T-cell (primary cell): ENCODE data around the gene WDR43. TPM values are rescaled to one million over a fixed set of nuclear protein-coding genes. Genes with fewer than 3 reads are reported as not detected.

Experiments
- ATAC-seq, 4 experiments: fragments of 200-7000 bp in 3 of 4; fragments of 150-1000 bp in 1 of 4; cut with Tn5 transposase; replicated peaks in 1 of 4; 1 replicate in 3 of 4; 2 replicates in 1 of 4; pipeline ENCODE4 v1.10.0; 2021; ENCODE audit warnings: moderate library complexity in 3 of 4, mild to moderate bottlenecking in 2 of 4, moderate number of reproducible peaks in 1 of 4
- CTCF ChIA-PET, 2 donors: fragments of 300-600 bp; sonication (Branson Sonifier 250); formaldehyde crosslinking; loops; one replicate each; lab custom pipeline; 2022; ENCODE audit warnings: antibody characterized with exemption in 2 of 2; lab: Charles Lee
- POLR2A ChIA-PET, 2 donors: fragments of 300-600 bp; sonication (Branson Sonifier 250); formaldehyde crosslinking; loops; one replicate each; lab custom pipeline; 2022; ENCODE audit warnings: antibody characterized with exemption in 2 of 2; lab: Charles Lee
- DNase-seq, 35 experiments: peaks; one replicate each; pipeline versions ENCODE4 v3.0.0 to v3.0.0-alpha.2; 2013 to 2023
- H3K27ac ChIP-seq: one replicate; pipeline ENCODE4 v1.5.1; 2013; ENCODE audit warnings: low read length
- H3K27me3 ChIP-seq, 2 experiments: replicated peaks in 1 of 2; 1 replicate in 1 of 2; 2 replicates in 1 of 2; pipeline versions ENCODE4 v1.6.1 to v1.7.0; 2013; ENCODE audit warnings: low read length in 1 of 2, mixed read lengths in 1 of 2; ENCODE audit not compliant: control insufficient read depth in 2 of 2, insufficient read depth in 2 of 2; ENCODE audit errors: extremely low read depth in 1 of 2
- H3K36me3 ChIP-seq, 2 donors: 1 replicate in 1 of 2; 2 replicates in 1 of 2; pipeline versions ENCODE4 v1.6.1 to v1.7.0; 2013; ENCODE audit warnings: low read length in 1 of 2; ENCODE audit not compliant: control insufficient read depth in 2 of 2, insufficient read depth in 1 of 2; ENCODE audit errors: extremely low read depth in 1 of 2
- H3K4me1 ChIP-seq, 2 experiments: 1 replicate in 1 of 2; 2 replicates in 1 of 2; pipeline versions ENCODE4 v1.6.1 to v1.7.0; 2013; ENCODE audit warnings: low read length in 2 of 2, mixed read lengths in 1 of 2; ENCODE audit not compliant: insufficient read depth in 2 of 2, control insufficient read depth in 1 of 2; ENCODE audit errors: extremely low read depth in 1 of 2
- H3K4me3 ChIP-seq, 2 donors: 1 replicate in 1 of 2; 2 replicates in 1 of 2; pipeline versions ENCODE4 v1.5.1 to v1.7.0; 2013; ENCODE audit warnings: mild to moderate bottlenecking in 2 of 2, low read length in 1 of 2, moderate library complexity in 1 of 2; ENCODE audit not compliant: control insufficient read depth in 1 of 2; ENCODE audit errors: extremely low read depth in 1 of 2
- H3K9me3 ChIP-seq: 2 replicates; pipeline ENCODE4 v1.7.0; 2013
- H3K27ac Mint-ChIP-seq, 2 donors: one replicate each; pipeline ENCODE4 v1.8.0; 2020 to 2021; ENCODE audit warnings: mild to moderate bottlenecking in 2 of 2, mixed read lengths in 2 of 2
- H3K27me3 Mint-ChIP-seq, 2 donors: one replicate each; pipeline ENCODE4 v1.8.0; 2021 to 2022; ENCODE audit warnings: mixed read lengths in 2 of 2
- H3K36me3 Mint-ChIP-seq: one replicate; pipeline ENCODE4 v1.8.0; 2021; ENCODE audit warnings: mixed read lengths
- H3K4me1 Mint-ChIP-seq, 3 donors: one replicate each; pipeline ENCODE4 v1.8.0; 2020 to 2022; ENCODE audit warnings: mixed read lengths in 3 of 3, mild to moderate bottlenecking in 1 of 3
- H3K4me3 Mint-ChIP-seq, 3 donors: one replicate each; pipeline ENCODE4 v1.8.0; 2020 to 2022; ENCODE audit warnings: mild to moderate bottlenecking in 3 of 3, mixed read lengths in 3 of 3, moderate library complexity in 3 of 3
- H3K9me3 Mint-ChIP-seq, 3 donors: one replicate each; pipeline ENCODE4 v1.8.0; 2020 to 2022; ENCODE audit warnings: mixed read lengths in 3 of 3
- WGBS: methylation state at CpG from one replicate; pipeline ENCODE4 v1.1.5; 2013; ENCODE audit warnings: missing lambda C conversion rate; ENCODE audit not compliant: insufficient coverage; 5-methylcytosine and 5-hydroxymethylcytosine counted together
- total RNA-seq, 35 experiments: library from RNA in 6 of 35; stranded (reverse) in 6 of 35; fragments of 120-200 nt in 1 of 35; gene quantifications; one replicate each; pipeline versions ENCODE4 v1.2.1 to v1.2.4 and lab custom pipeline; 2013 to 2026

WDR43 gene
- total RNA-seq, 5 donors from 2014 or later (not counting 1 experiment from before 2014, with no cell fraction given): 58.0 to 68.4 (median 62.9) TPM

- Mint-ChIP-seq H3K27ac (peak overlapping the region; percentile 12 to 36), H3K9me3 (no peaks in the 10 kb centered on the region), H3K27me3 (peaks cover 0 to 6% of the 10 kb centered on the region in 2 donors), H3K36me3 (no peaks in the 10 kb centered on the region), H3K4me1 (peaks cover 7 to 13% (median 11%) of the 10 kb centered on the region in 3 donors), H3K4me3 (peak overlapping the region in 2 of 3 donors; percentile 67 to 75)
- 100% methylated on average over 4 of the region's 15 CpGs for WGBS
- no peak overlapping the region for H3K27ac ChIP-seq
- DNase-seq: peak in 5 of 35 experiments; percentile 6 to 33 (median 22)
- no peak overlapping the region for H3K4me3 ChIP-seq
- POLR2A ChIA-PET: no interaction called here
- peaks cover 0 to 6% of the 10 kb centered on the region in 2 experiments for H3K4me1 ChIP-seq
- CTCF ChIA-PET: interaction anchor here (0.5 to 1.7 kb wide), 6 partner anchors 45 to 239 kb away, joined by 3 to 9 read pairs (median 4); no protein-coding TSS in a partner anchor
- ATAC-seq: peak in 1 of 4 experiments; percentile 23
- no peaks in the 10 kb centered on the region for H3K36me3 ChIP-seq
- H3K9me3 ChIP-seq: no peaks in the 10 kb centered on the region
- H3K27me3 ChIP-seq: peaks cover 0 to 9% of the 10 kb centered on the region in 2 experiments
Observed at GRCh38 chr2:28956890-28957289, 62.4 kb downstream of the WDR43 start.

GRCh38 chr2:28958689-28959088 is 64.2 kb downstream of the WDR43 start:
- DNase-seq (peak in 23 of 35 experiments; percentile 3 to 76 (median 18)), ATAC-seq (peak; percentile 52 to 75 (median 60))
- H3K27me3 ChIP-seq: peaks cover 0 to 9% of the 10 kb centered on the region in 2 experiments
- Mint-ChIP-seq H3K27ac (no peak overlapping the region), H3K27me3 (peaks cover 0 to 6% of the 10 kb centered on the region in 2 donors), H3K36me3 (no peaks in the 10 kb centered on the region), H3K9me3 (no peaks in the 10 kb centered on the region), H3K4me3 (no peak overlapping the region), H3K4me1 (peaks cover 7 to 13% (median 11%) of the 10 kb centered on the region in 3 donors)
- H3K4me3 ChIP-seq: no peak overlapping the region
- WGBS: 20% methylated on average over 5 of the region's 9 CpGs
- H3K4me1 ChIP-seq: peaks cover 0 to 6% of the 10 kb centered on the region in 2 experiments
- H3K9me3 ChIP-seq: no peaks in the 10 kb centered on the region
- H3K27ac ChIP-seq: no peak overlapping the region
- H3K36me3 ChIP-seq: no peaks in the 10 kb centered on the region
- CTCF ChIA-PET: interaction anchor here (0.7 to 1.8 kb wide), 10 partner anchors 52 to 1744 kb away, joined by 3 to 7 read pairs (median 3); no protein-coding TSS in a partner anchor
- POLR2A ChIA-PET: interaction anchor here in 1 of 2 donors (0.7 kb wide), 1 partner anchor 160 kb away, joined by 6 read pairs; no protein-coding TSS in a partner anchor

- Mint-ChIP-seq H3K27ac (no peak overlapping the region), H3K36me3 (no peaks in the 10 kb centered on the region), H3K9me3 (no peaks in the 10 kb centered on the region), H3K4me3 (no peak overlapping the region), H3K4me1 (peaks cover 7 to 13% (median 11%) of the 10 kb centered on the region in 3 donors), H3K27me3 (peaks cover 0 to 6% of the 10 kb centered on the region in 2 donors)
- ChIA-PET CTCF (interaction anchor here in 1 of 2 donors (0.5 kb wide), 1 partner anchor 348 kb away, joined by 3 read pairs; no protein-coding TSS in a partner anchor), POLR2A (no interaction called here)
- Histone ChIP-seq H3K4me3 (no peak overlapping the region), H3K27me3 (peaks cover 0 to 4% of the 10 kb centered on the region in 2 experiments), H3K36me3 (no peaks in the 10 kb centered on the region), H3K4me1 (peaks cover 0 to 6% of the 10 kb centered on the region in 2 experiments), H3K27ac (no peak overlapping the region), H3K9me3 (no peaks in the 10 kb centered on the region)
- 74% methylated on average over 2 of the region's 5 CpGs for WGBS
- DNase-seq: no peak
- ATAC-seq: no peak
Observed at GRCh38 chr2:28960401-28960800, 65.9 kb downstream of the WDR43 start.

GRCh38 chr2:28962505-28962904 is 68.0 kb downstream of the WDR43 start:
- Histone ChIP-seq H3K4me3 (no peak overlapping the region), H3K27ac (no peak overlapping the region), H3K27me3 (no peaks in the 10 kb centered on the region), H3K36me3 (no peaks in the 10 kb centered on the region), H3K4me1 (peaks cover 0 to 6% of the 10 kb centered on the region in 2 experiments), H3K9me3 (no peaks in the 10 kb centered on the region)
- DNase-seq (no peak), ATAC-seq (no peak)
- ChIA-PET CTCF (no interaction called here), POLR2A (no interaction called here)
- Mint-ChIP-seq H3K27me3 (peaks cover 0 to 4% of the 10 kb centered on the region in 2 donors), H3K4me3 (no peak overlapping the region), H3K36me3 (no peaks in the 10 kb centered on the region), H3K27ac (no peak overlapping the region), H3K4me1 (peaks cover under 1 to 7% (median 2%) of the 10 kb centered on the region in 3 donors), H3K9me3 (no peaks in the 10 kb centered on the region)
- 100% methylated on average over 1 of the region's 1 CpG for WGBS

GRCh38 chr2:28970464-28971160 is 76.1 kb downstream of the WDR43 start:
- 86% methylated on average over 6 of the region's 6 CpGs for WGBS
- Mint-ChIP-seq H3K36me3 (no peaks in the 10 kb centered on the region), H3K9me3 (no peaks in the 10 kb centered on the region), H3K4me1 (peaks cover 4 to 15% (median 13%) of the 10 kb centered on the region in 3 donors), H3K27ac (no peak overlapping the region), H3K27me3 (peaks cover 0 to 2% of the 10 kb centered on the region in 2 donors), H3K4me3 (no peak overlapping the region)
- no peak for ATAC-seq
- Histone ChIP-seq H3K4me3 (no peak overlapping the region), H3K4me1 (peaks cover 0 to 8% of the 10 kb centered on the region in 2 experiments), H3K36me3 (no peaks in the 10 kb centered on the region), H3K27me3 (no peaks in the 10 kb centered on the region), H3K9me3 (no peaks in the 10 kb centered on the region), H3K27ac (no peak overlapping the region)
- POLR2A ChIA-PET: no interaction called here
- CTCF ChIA-PET: no interaction called here
- no peak for DNase-seq

- Mint-ChIP-seq H3K4me1 (peaks cover 4 to 15% (median 13%) of the 10 kb centered on the region in 3 donors), H3K36me3 (no peaks in the 10 kb centered on the region), H3K9me3 (no peaks in the 10 kb centered on the region), H3K27ac (no peak overlapping the region), H3K4me3 (no peak overlapping the region), H3K27me3 (peaks cover 0 to 2% of the 10 kb centered on the region in 2 donors)
- peaks cover 0 to 7% of the 10 kb centered on the region in 2 experiments for H3K27me3 ChIP-seq
- no peaks in the 10 kb centered on the region for H3K9me3 ChIP-seq
- peak in 2 of 35 experiments; percentile 13 to 20 for DNase-seq
- H3K36me3 ChIP-seq: no peaks in the 10 kb centered on the region
- no peak overlapping the region for H3K27ac ChIP-seq
- POLR2A ChIA-PET: no interaction called here
- no peak overlapping the region for H3K4me3 ChIP-seq
- 7% methylated on average over 3 of the region's 6 CpGs for WGBS
- CTCF ChIA-PET: no interaction called here
- peak in 2 of 4 experiments; percentile 44 to 58 for ATAC-seq
- H3K4me1 ChIP-seq: peaks cover 0 to 8% of the 10 kb centered on the region in 2 experiments
Observed at GRCh38 chr2:28972778-28973335, 78.4 kb downstream of the WDR43 start.
